HG02571 (cell line): ENCODE results near the gene ADAP1.
"Not testable (repeated sequence)": the region's sequence is repeated elsewhere in the genome, so short reads cannot be mapped to it uniquely, and the experiment has no call there.

Experiments
- ATAC-seq: cut with Tn5 transposase; IDR thresholded peaks from one replicate; pipeline ENCODE4 v1.9.1; 2021; ENCODE audit warnings: mild to moderate bottlenecking, moderate library complexity; ENCODE audit not compliant: unreplicated experiment

Gene ADAP1

GRCh38 chr7:910931-911431 is 43.5 kb downstream of the ADAP1 start:
- ATAC-seq = no peak

GRCh38 chr7:910441-910861 is 44.0 kb downstream of the ADAP1 start:
- no peak for ATAC-seq

DNA sequence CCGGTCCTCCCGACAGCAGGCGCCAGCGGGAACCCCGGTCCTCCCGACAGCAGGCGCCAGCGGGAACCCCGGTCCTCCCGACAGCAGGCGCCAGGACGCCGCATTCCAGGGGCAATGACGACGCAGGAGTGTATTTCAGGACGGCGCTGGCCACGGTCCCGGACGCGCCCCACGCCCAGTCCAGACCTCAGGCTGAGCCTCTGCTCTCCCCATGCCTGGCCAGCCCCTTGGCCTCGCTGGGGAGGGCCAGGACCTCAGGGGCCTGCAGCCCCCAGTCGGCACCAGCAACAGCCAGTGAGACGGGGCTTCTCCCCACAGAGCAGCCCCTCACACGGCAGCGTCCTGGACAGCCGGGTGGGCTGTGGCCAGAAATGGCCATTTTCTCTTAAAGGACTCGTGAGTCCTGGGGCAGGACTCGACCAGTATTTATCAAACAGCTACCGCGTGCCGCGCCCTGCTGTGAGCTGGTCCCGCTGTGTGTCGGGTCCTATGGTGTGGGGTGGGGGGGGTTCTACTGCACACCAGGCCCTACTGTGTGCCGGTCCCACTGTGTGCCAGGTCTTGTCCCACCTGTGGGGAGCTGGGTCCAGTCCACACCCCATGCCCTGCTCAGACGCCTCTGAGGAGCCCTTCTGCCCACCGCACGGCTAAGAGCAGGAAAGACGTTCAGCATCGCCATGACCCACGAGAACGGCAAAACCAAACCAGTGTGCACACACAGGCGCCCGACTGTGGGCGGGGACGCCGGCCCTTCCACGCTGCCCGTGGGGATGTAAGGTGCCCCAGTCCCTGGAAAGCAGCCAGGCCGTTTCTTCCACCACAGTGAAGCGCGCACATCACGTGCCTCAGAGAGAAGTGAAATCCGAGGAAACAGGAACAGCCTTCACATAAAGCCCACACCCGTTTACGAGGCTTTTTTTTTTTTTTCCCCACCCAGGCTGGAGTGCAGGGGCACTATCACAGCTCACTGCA is 44.8 kb downstream of the ADAP1 start:
- no peak for ATAC-seq

DNA sequence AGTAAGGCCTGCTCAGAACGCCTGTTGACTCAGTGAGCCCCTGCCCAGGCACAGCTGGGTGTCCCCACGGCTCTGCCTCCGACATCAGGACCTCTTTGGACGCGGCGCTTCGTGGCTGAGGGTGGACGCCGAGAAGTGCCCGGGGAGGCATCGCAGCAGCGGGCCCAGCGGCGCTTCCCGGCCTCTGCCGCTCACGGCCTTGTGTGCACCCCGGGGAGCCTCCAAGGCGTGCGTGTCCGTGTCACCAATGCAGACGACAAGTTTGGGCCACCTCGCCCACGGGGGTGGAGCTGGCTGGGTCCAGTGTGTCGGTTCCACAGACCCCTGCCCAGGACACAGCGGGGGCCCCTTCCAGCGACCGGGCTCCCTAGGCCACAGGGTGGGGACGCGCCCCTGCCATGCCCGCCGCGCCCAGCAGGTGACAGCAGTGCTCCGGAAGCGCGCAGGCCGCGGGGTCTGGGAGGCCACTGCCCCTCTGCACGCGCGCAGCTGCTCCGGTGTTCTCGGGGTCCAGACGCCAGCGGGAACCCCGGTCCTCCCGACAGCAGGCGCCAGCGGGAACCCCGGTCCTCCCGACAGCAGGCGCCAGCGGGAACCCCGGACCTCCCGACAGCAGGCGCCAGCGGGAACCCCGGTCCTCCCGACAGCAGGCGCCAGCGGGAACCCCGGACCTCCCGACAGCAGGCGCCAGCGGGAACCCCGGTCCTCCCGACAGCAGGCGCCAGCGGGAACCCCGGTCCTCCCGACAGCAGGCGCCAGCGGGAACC is 45.7 kb downstream of the ADAP1 start:
- not testable (repeated sequence) for ATAC-seq

DNA sequence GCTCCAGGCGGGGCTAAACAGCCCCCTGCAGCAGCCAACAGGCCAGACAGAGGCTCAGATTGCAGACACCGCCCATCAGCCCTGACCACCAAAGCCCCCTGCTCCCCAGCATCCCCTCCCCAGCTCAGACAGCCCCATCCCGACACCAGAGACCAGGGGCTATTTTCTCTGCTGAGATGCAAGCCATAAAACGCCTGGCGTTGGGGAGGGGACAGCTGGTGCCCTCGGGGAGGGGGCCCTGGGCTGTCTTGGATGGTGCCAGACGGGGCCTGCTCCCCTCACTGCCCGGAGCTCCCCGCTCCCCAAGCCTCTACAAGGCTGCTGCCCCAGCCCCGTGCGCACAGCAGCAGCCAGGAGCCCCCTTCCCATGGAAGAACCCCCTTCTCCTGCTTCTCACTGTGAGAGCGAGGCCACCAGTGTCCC is 46.3 kb downstream of the ADAP1 start:
- no peak for ATAC-seq

DNA sequence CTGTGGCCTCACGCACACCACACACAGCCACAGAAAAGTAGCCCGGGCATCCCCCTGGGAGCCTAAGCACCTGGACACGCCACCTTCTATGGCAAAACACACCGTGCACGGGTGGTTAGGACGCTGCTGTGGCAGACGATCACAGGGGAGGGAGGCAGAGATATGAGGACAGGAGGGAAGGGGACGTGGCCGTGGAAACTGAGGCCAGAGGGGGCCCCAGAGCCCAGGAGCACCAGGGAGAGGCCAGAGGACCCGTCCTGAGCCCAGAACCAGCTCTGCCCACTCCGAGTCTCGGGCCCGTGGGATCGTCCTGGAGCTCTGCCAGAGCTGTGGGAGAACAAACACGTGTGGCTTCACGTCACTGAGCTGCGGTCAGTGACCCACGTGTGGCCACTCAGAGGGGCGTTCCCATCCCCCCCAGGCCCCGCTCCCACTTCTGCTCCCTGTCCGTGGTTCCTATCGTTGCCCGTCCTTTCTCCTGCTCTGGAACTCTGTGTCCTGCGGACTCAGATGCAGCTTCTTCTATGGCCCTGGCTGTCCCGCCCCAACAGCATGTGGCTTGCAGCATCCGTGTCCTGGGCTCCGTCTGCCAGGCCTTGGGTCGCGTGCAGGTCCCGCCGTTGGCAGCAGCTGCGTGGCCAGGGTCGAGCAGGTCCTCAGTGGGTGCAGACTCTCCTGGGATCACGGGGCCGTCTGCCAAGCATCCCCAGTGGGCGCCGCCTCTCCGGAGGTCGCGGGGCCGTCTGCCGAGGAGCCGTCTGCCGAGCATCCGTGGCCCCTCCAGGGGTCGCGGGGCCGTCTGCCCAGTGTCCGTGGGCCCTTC is 47.1 kb downstream of the ADAP1 start:
- ATAC-seq = no peak

DNA sequence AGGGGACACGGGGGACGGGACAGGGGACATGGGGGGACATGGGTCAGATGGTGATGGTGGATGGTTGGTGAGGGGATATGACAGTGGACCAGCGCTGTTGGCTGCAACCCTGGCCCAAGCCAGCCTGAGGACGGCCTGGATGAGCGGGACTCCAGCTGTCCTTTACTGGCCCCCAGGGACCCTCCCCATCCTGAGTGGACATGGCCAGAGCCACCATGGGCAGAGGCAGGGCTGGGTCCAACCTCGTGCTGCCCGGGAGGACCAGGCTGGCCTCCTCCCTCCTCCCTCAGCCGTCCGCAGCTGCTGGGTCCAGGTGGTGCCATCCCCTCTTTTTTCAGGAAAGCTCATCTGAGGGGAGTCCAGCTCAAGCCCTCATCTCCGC is 47.7 kb downstream of the ADAP1 start:
- no peak for ATAC-seq

GRCh38 chr7:904847-905246 is 49.6 kb downstream of the ADAP1 start:
- no peak for ATAC-seq

DNA sequence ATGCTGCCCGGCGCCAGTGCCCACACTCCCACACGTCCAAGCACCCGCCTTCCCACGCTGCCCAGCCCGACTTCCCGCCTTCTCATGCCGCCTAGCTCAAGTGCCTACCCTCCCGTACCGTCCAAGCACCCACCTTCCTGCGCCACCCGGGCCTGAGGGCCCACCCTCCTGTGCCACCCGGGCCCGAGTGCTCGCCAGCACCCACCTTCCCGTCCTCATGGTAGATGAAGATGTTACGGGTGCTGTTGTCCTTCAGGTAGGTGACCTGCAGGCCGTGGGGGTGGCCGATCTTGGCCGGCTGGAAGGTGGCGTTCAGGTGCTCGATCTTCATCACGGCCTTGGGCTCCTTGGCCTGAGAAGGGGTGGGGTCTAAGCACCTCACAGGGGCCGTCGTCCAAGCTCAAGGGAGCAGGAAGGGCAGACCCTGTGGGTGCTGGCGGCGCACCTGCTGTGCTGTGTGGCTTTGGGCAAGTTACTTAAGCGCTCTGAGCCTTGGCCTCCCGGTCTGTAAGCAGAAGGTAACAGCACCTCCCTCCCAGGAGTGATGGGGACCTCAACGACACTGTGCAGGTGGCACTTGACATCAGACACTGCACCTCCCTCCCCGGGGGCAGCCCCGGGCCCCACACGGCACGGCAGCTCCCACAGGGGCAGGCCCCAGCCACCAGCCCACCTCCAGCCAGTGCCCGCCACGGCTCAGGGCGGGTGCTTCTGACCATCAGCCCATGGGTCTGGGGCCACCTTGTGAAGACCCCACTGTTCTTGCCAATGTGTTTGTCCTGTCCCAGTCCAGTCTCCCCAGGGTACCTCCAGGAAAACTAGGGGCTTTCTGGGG is 50.3 kb downstream of the ADAP1 start:
- ATAC-seq = no peak

GRCh38 chr7:902996-903395 is 51.5 kb downstream of the ADAP1 start:
- no peak for ATAC-seq

DNA sequence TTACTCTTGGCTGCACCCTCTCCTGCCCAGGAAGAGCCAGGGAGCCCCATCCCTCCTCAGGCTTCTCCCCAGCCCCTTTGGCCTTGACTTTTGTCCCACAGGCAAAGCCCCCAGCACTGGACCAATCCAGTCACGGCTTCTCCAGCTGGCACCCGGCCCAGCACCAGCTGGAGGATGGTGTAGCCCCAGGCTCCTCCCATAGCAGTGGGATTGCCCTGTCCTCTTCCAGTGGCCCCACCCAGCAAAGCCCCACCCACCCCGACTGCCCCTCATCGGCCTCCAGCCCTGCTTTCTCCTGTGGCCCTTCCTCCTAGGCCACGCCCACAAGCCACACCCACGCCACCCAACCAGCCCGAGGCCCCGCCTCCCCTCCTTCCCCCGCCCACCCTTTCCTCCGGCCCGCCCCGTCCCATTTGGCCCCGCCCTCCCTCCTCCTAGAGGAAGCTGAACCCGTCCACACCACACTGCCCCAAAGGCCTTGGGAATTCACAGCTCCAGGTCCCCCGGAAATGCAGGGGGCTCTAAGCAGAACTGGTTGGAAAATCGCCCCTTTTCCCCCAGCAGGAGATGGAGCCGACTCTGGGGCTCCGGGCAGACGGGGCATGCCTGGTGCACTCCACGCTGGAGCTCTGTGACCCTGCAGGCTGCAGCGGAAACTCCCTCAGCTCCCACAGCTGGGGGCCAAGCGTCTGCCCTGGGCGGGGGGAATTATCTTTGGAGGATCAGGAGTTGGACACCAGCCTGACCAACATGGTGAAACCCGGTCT is 52.9 kb downstream of the ADAP1 start:
- no peak for ATAC-seq

DNA sequence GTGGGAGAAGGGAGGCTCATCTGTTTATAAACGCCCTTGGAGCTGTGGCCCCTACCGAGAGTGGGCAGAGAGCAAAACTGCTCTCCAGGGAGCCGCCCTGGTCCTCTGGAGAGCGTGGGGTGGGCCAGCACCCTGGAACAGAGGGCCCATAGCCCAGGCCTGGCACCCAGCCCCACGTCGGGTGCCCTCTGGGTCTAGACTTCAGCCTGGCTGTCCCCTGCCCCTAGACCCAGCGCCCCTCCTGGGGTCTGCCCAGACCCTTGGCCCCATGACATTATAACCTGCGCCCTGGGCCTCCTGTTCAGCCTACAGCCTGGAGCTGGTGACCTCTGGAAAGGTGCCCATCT is 53.5 kb downstream of the ADAP1 start:
- no peak for ATAC-seq

DNA sequence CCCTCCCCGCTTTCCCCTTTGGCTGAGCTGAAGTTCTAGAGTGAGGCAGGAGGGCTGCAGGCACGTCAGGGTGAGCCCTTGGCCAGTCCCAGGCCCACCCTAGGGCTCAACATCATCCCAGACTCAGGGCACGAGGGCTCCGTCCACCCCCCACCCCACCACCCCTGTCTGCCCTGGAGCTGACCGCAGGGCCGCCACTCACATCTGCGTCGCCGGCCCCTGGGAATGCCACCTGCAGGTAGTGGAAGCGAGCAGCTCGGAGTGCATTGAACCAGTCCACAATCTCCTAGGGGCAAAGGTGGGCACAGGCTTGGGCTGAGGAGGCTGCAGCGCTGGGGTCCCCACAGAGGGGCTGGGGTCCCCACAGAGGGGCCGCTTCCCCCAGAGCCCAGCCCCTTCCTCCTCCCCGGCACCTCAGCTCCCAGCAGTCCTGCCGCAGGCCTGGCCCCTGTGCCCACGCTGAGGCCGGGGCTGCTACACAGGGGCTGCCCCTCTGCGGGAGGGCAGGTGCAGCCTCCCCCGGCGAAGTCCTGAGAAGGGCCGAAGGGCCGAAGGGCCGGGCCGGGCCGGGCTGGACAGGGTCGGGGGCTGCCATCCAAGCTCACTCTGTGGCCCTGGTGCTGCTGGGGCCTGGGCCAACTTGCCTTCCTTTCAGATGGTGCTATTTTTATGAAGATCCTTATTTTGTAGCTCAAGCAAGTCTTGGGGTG is 54.0 kb downstream of the ADAP1 start:
- no peak for ATAC-seq

GRCh38 chr7:899806-900205 is 54.7 kb downstream of the ADAP1 start:
- ATAC-seq = no peak

- no peak for ATAC-seq
Measured at GRCh38 chr7:898855-899681, 55.4 kb downstream of the ADAP1 start.

- no peak for ATAC-seq
Measured at GRCh38 chr7:898460-898854, 56.0 kb downstream of the ADAP1 start.

DNA sequence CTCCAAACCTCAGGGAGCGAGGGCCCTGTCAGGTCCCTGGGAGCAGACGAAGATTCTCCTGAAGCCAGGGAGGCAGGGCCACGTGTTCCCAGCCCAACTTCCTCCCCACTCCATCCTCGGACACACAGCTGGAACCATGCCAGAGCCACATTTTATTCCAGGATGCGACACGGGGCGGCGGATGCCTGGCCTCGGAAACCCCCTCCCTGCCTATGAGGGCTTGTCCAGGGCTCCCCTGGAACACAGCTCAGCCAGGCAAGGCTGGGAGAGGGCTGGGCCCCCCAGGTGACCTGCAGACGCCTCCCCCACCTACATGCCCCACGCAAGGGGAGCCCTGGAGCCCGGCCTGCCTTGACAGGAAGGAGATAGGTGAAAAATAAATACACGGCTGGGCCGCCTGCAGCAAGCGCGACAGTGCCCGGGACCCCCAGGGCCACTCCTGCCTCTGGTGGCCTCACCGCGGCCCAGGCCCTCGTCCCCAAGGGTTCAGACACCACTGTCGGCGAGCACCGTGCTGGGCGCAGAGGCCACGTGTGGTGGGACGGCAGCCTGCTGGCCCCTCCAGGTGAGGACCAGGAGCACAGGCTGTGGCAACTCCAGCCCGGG is 56.6 kb downstream of the ADAP1 start:
- no peak for ATAC-seq
